ENCODE data around the gene AGAP1.

DNA sequence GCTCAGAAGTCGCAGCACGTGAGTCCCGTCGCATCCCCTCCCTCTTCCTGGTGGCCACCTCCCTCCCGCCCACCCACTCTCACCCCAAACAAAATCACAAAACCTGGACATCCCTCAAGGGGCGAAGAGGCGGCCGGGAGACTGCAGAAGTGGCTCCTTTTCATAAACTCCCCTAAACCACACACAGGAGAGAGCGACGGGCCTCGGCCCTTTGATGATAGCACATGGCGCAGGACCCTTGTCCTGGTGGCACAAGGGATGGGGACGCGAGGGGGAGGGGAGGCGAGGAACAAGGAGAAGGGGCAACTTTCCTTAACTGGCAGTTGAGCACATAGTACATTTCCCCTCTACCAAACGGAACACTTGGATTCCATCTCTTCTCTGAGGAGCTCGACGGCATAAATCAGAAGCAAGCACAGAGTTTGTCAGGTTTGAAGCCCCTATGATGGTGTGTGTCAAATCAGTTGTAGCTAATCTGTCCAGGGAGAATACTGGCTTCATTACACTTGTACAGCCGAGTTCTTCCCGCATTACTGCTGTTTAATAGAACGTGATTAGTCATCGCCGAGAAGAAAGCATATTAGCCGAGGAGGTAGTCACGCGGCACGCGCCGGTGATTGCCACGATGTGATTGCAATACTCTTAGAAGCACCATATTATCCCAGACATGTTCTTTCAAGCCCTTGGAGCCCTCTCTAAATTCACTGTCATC, 630.5 kb downstream of the AGAP1 start:
- TF ChIP-seq CTCF (IDR thresholded peaks at IDR 0.05) = no peak
- no peak for TF ChIP-seq POLR2A (IDR thresholded peaks at IDR 0.05)

Measured in right lobe of liver (tissue), 4 donors.